ENCODE results near the gene GIPC2. TPM values are rescaled to one million over a fixed set of nuclear protein-coding genes. Genes with fewer than 3 reads are reported as not detected.

GIPC2 gene
- total RNA-seq, 1 donor from 2014 or later, result 0.64 TPM

- no peak for DNase-seq (ENCODE audit: low spot score in 2 of 2)
- peaks cover 0 to 3% of the 10 kb centered on the region in 2 donors for H3K4me1 ChIP-seq
- H3K36me3 ChIP-seq, result no peaks in the 10 kb centered on the region
- no peaks in the 10 kb centered on the region for H3K9me3 ChIP-seq
- intact Hi-C loops (cut with DNase I), result no loop called here
- TF ChIP-seq, protein P1, sequence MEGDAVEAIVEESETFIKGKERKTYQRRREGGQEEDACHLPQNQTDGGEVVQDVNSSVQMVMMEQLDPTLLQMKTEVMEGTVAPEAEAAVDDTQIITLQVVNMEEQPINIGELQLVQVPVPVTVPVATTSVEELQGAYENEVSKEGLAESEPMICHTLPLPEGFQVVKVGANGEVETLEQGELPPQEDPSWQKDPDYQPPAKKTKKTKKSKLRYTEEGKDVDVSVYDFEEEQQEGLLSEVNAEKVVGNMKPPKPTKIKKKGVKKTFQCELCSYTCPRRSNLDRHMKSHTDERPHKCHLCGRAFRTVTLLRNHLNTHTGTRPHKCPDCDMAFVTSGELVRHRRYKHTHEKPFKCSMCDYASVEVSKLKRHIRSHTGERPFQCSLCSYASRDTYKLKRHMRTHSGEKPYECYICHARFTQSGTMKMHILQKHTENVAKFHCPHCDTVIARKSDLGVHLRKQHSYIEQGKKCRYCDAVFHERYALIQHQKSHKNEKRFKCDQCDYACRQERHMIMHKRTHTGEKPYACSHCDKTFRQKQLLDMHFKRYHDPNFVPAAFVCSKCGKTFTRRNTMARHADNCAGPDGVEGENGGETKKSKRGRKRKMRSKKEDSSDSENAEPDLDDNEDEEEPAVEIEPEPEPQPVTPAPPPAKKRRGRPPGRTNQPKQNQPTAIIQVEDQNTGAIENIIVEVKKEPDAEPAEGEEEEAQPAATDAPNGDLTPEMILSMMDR (IDR thresholded peaks at IDR 0.05), result no peak
- H3K4me3 ChIP-seq, result no peak overlapping the region
- H3K27ac ChIP-seq, result no peak overlapping the region
- no peaks in the 10 kb centered on the region for H3K27me3 ChIP-seq
These were observed 40.9 kb downstream of the GIPC2 start for GRCh38 chr1:78086697-78087096.

- no peaks in the 10 kb centered on the region for H3K9me3 ChIP-seq
- H3K27ac ChIP-seq, result no peak overlapping the region
- H3K4me3 ChIP-seq, result no peak overlapping the region
- H3K27me3 ChIP-seq, result no peaks in the 10 kb centered on the region
- no peaks in the 10 kb centered on the region for H3K36me3 ChIP-seq
- intact Hi-C loops (cut with DNase I), result no loop called here
- H3K4me1 ChIP-seq, result no peaks in the 10 kb centered on the region
- TF ChIP-seq, protein P1 (IDR thresholded peaks at IDR 0.05), result no peak
- no peak for DNase-seq (ENCODE audit: low spot score in 2 of 2)
These were observed 42.2 kb downstream of the GIPC2 start for GRCh38 chr1:78088015-78088414.

DNA sequence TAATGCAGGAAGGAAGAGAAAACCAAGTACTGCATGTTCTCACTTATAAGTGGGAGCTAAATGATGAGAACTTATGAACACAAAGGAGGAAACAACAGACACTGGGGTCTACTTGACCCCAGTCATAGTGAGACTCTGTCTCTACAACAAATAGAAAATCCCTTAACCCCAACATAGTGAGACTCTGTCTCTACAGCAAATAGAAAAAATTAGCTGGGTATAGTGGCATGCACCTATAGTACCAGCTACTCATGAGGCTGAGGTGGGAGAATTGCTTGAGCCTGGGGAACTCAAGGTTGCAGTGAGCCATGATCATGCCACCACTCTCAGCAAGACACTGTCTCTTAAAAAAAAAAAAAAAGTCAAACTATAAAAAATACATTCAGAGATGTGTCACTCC is 42.7 kb downstream of the GIPC2 start:
- Histone ChIP-seq H3K4me3 (no peak overlapping the region), H3K36me3 (no peaks in the 10 kb centered on the region), H3K9me3 (no peaks in the 10 kb centered on the region), H3K27ac (no peak overlapping the region), H3K4me1 (no peaks in the 10 kb centered on the region), H3K27me3 (no peaks in the 10 kb centered on the region)
- DNase-seq (ENCODE audit: low spot score in 2 of 2), result no peak
- intact Hi-C loops (cut with DNase I), result no loop called here
- TF ChIP-seq, protein P1 (IDR thresholded peaks at IDR 0.05), result no peak

- Histone ChIP-seq H3K27me3 (no peaks in the 10 kb centered on the region), H3K4me1 (no peaks in the 10 kb centered on the region), H3K9me3 (no peaks in the 10 kb centered on the region), H3K36me3 (no peaks in the 10 kb centered on the region), H3K27ac (no peak overlapping the region), H3K4me3 (no peak overlapping the region)
- intact Hi-C loops (cut with DNase I), result no loop called here
- no peak for DNase-seq (ENCODE audit: low spot score in 2 of 2)
- TF ChIP-seq, protein P1 (IDR thresholded peaks at IDR 0.05), result no peak
These were observed 43.2 kb downstream of the GIPC2 start for GRCh38 chr1:78089010-78089409.

DNA sequence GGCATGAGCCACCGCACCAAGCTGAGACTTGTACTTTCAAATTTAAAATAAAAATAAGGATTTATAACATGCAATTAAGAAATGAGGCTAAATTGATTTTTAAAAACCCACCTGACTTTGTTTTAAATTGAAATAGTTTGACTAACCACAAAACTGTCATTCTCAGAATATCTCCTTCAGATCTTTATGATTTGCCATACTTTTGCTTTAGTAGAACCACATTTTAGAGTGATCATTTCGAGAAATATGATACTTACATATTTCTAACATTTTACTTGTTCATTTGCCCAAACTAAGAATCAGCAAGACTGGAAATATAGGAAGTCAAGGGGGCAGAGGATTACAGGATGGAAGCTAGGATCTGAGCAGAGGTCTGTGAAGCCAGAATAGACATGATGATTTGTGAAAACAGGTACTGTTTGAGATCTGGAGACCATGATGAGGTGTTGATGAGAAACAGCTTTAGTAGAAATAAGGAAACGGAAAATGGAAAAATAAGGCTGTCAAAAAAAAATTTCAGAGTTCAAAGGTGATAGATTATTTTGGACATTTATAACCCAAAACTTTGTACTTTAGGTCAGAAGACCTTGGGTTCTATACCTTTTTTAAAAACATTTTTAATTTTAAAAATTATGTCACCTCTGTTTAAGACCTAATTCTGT is 44.8 kb downstream of the GIPC2 start:
- no peak overlapping the region for H3K4me3 ChIP-seq
- H3K36me3 ChIP-seq, result no peaks in the 10 kb centered on the region
- H3K27ac ChIP-seq, result no peak overlapping the region
- DNase-seq (ENCODE audit: low spot score in 2 of 2), result no peak
- no peaks in the 10 kb centered on the region for H3K9me3 ChIP-seq
- intact Hi-C loops (cut with DNase I), result no loop called here
- no peaks in the 10 kb centered on the region for H3K27me3 ChIP-seq
- TF ChIP-seq, protein P1 (IDR thresholded peaks at IDR 0.05), result no peak
- H3K4me1 ChIP-seq, result no peaks in the 10 kb centered on the region
